Measurements from ENCODE around the gene MTG2.

DNA sequence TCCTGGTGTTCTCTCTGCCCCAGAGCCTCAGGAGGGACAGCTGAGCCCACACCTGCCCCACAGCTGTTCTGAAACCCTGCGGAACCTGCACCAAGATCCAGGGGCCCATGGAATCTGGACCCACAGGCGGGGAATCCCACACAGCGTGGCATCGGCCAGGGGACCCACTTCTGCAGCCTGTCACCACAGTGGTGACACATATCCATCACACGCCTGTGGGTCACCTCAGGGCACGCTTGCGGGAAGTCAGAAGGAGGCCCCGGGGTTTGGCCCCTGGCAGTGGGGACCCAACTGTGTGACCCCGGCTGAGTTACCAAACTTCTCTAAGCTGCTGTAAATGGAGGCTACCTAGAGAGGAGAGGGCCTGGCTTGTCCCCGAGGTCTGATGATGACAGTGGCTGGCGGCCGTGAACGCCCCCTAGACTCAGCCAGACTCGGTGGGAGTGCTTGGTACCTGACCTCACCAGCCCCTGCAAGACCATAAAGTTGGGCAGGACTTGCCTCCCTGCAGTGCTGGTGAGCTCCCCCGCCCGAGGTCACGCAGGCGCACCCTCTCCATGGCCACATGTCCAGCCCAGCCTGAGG lies 39.5 kb downstream of the MTG2 start:
- TF ChIP-seq, protein P1, sequence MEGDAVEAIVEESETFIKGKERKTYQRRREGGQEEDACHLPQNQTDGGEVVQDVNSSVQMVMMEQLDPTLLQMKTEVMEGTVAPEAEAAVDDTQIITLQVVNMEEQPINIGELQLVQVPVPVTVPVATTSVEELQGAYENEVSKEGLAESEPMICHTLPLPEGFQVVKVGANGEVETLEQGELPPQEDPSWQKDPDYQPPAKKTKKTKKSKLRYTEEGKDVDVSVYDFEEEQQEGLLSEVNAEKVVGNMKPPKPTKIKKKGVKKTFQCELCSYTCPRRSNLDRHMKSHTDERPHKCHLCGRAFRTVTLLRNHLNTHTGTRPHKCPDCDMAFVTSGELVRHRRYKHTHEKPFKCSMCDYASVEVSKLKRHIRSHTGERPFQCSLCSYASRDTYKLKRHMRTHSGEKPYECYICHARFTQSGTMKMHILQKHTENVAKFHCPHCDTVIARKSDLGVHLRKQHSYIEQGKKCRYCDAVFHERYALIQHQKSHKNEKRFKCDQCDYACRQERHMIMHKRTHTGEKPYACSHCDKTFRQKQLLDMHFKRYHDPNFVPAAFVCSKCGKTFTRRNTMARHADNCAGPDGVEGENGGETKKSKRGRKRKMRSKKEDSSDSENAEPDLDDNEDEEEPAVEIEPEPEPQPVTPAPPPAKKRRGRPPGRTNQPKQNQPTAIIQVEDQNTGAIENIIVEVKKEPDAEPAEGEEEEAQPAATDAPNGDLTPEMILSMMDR (conservative IDR thresholded peaks at IDR 0.05; ENCODE audit: low read depth, low read length) = no peak
- no peak for TF ChIP-seq EZH2 (IDR thresholded peaks at IDR 0.05; ENCODE audit: low read length, unreplicated experiment)

All from PC-3 (cell line).